ENCODE measurements around the gene EPN3.

Gene EPN3

GRCh38 chr17:50558941-50559614, 26.5 kb downstream of the EPN3 start:
- in situ Hi-C loops (cut with HindIII; ENCODE audit: low sequenced_read_pairs): no loop called here
- no peak for TF ChIP-seq CTCF (IDR thresholded peaks at IDR 0.05; ENCODE audit: low read depth, low read length)
- no peak overlapping the region for H3K4me3 ChIP-seq (ENCODE audit: low read depth, low read length)
- no peak for DNase-seq (ENCODE audit: low read depth, low spot score)

GRCh38 chr17:50559674-50560184, 27.2 kb downstream of the EPN3 start:
- H3K4me3 ChIP-seq (ENCODE audit: low read depth, low read length): peak overlapping the region; percentile 35
- DNase-seq (ENCODE audit: low read depth, low spot score): no peak
- in situ Hi-C loops (cut with HindIII; ENCODE audit: low sequenced_read_pairs): no loop called here
- no peak for TF ChIP-seq CTCF (IDR thresholded peaks at IDR 0.05; ENCODE audit: low read depth, low read length)

GRCh38 chr17:50560185-50560824, 27.8 kb downstream of the EPN3 start, which contains the start of gene CACNA1G:
Gene CACNA1G (plus strand): TSS chr17:50560715. CDS start chr17:50561460, 745 bp downstream.
- DNase-seq (ENCODE audit: low read depth, low spot score): peak; percentile 76
- no peak for TF ChIP-seq CTCF (IDR thresholded peaks at IDR 0.05; ENCODE audit: low read depth, low read length)
- peak within 1 kb of the TSS; percentile 35 for H3K4me3 ChIP-seq (ENCODE audit: low read depth, low read length)
- in situ Hi-C loops (cut with HindIII; ENCODE audit: low sequenced_read_pairs): no loop called here

- no peak for DNase-seq (ENCODE audit: low read depth, low spot score)
- in situ Hi-C loops (cut with HindIII; ENCODE audit: low sequenced_read_pairs): no loop called here
- H3K4me3 ChIP-seq (ENCODE audit: low read depth, low read length): peak overlapping the region; percentile 12
- no peak for TF ChIP-seq CTCF (IDR thresholded peaks at IDR 0.05; ENCODE audit: low read depth, low read length)
These were observed 28.6 kb downstream of the EPN3 start for GRCh38 chr17:50560931-50561745.

- no peak for DNase-seq (ENCODE audit: low read depth, low spot score)
- in situ Hi-C loops (cut with HindIII; ENCODE audit: low sequenced_read_pairs): no loop called here
- TF ChIP-seq CTCF (IDR thresholded peaks at IDR 0.05; ENCODE audit: low read depth, low read length): no peak
- no peak overlapping the region for H3K4me3 ChIP-seq (ENCODE audit: low read depth, low read length)
These were observed 29.2 kb downstream of the EPN3 start for GRCh38 chr17:50561746-50562141.

All from astrocyte of the spinal cord (primary cell).